Heart left ventricle (tissue), 16 donors: ENCODE results near the gene APMAP. TPM values are rescaled to one million over a fixed set of nuclear protein-coding genes. Genes with fewer than 3 reads are reported as not detected.

ENCODE experiments used
- ATAC-seq, 4 donors: fragments of 200-7000 bp; cut with Tn5 transposase; one replicate each; pipeline ENCODE4 v1.9.1; 2020 to 2022; ENCODE audit warnings: moderate library complexity in 4 of 4, mild to moderate bottlenecking in 3 of 4, moderate number of reproducible peaks in 1 of 4
- DNase-seq, 5 donors: peaks; one replicate each; pipeline ENCODE4 v3.0.0-alpha.2; 2020
- H3K27ac ChIP-seq, 12 donors: fragments of 200-600 bp; sonication (generic) in 4 of 12; one replicate each; pipeline versions ENCODE4 v1.5.0 to v1.8.0; 2016 to 2022; ENCODE audit warnings: mild to moderate bottlenecking in 2 of 12
- H3K27me3 ChIP-seq, 9 donors: fragments of 200-600 bp; sonication (generic) in 2 of 9; one replicate each; pipeline versions ENCODE4 v1.5.1 to v1.8.0; 2016 to 2022; ENCODE audit warnings: mild to moderate bottlenecking in 3 of 9
- H3K36me3 ChIP-seq, 9 donors: fragments of 200-600 bp; sonication (generic) in 2 of 9; one replicate each; pipeline versions ENCODE4 v1.5.0 to v1.8.0; 2018 to 2022; ENCODE audit warnings: mild to moderate bottlenecking in 2 of 9
- H3K4me1 ChIP-seq, 12 donors: fragments of 200-600 bp; sonication (generic) in 4 of 12; one replicate each; pipeline versions ENCODE4 v1.5.0 to v1.8.0; 2016 to 2022; ENCODE audit warnings: mild to moderate bottlenecking in 3 of 12
- H3K4me3 ChIP-seq, 12 donors: fragments of 200-600 bp; sonication (generic) in 4 of 12; one replicate each; pipeline versions ENCODE4 v1.5.0 to v1.8.0; 2017 to 2022; ENCODE audit warnings: mild to moderate bottlenecking in 9 of 12, moderate library complexity in 4 of 12
- H3K9me3 ChIP-seq, 12 donors: fragments of 200-600 bp; sonication (generic) in 4 of 12; one replicate each; pipeline versions ENCODE4 v1.5.0 to v1.8.0; 2016 to 2022; ENCODE audit warnings: mild to moderate bottlenecking in 1 of 12
- CTCF ChIP-seq, 12 donors: fragments of 200-600 bp; sonication (generic) in 4 of 12; IDR thresholded peaks; one replicate each; pipeline versions ENCODE4 v1.5.0 to v1.8.0; 2018 to 2022; ENCODE audit warnings: antibody characterized with exemption in 12 of 12, mild to moderate bottlenecking in 5 of 12
- POLR2A ChIP-seq, 2 donors: fragments of 450-650 bp; IDR thresholded peaks; one replicate each; pipeline ENCODE4 v1.6.1; 2017; ENCODE audit warnings: antibody characterized with exemption in 2 of 2, mild to moderate bottlenecking in 2 of 2, moderate library complexity in 2 of 2
- WGBS, 4 donors: extraction: QIAGEN DNeasy Blood & Tissue Kit in 2 of 4; methylation state at CpG; one replicate each; pipeline versions ENCODE4 v1.1.5 to v1.1.7; 2013 to 2018; 5-methylcytosine and 5-hydroxymethylcytosine counted together
- intact Hi-C, 10 donors: fragments of 100-400 bp; cut with DNase I; formaldehyde crosslinking; loops; one replicate each; pipeline versions ENCODE4 v1.11.1 to v1.14.2; 2022
- polyA plus RNA-seq, 2 donors: library from polyadenylated mRNA; stranded (reverse); fragments of 200-250 nt; gene quantifications; one replicate each; pipeline ENCODE4 v1.2.3, GENCODE V29; 2013
- total RNA-seq, 9 donors: library from RNA; depleted of rRNA in 2 of 9; stranded (reverse); fragments of >200 nt in 2 of 9; fragmentation: NEBNext Ultra II Directional in 3 of 9; extraction: Animal tissue kit (Norgen Biotek cat#: 25700) in 3 of 9; gene quantifications; one replicate each; pipeline versions ENCODE4 v1.1.0 to v1.2.4, GENCODE V29; 2016 to 2023
- donor health status: ischemic (EF 13 %, LVEDD 7.1; RV severe dilation, severe dysfunction).
- donor health status: healthy with polysubstance abuse.
- donor health status: DM: no; HTN: yes; CAD: no.
- donor health status: DM: no; HTN: no; CAD: no.
- donor health status: ischemic (EF 25% LVEDD 6.9; RV normal size, moderate dysfunction).
- donor health status: ischemic (EF 25% LVEDD 5.7; RV mildly dilated, moderate dysfunction).
- donor health status: healthy.
- donor health status: DM: yes; HTN: yes; CAD: no.
- donor health status: ischemic (EF 35%, LVEDD 5.7; RV mildly dilated, moderate dysfunction).
- donor health status: nonischemic (EF 11% LVEDD 7.7; RV severe dilation, severe dysfunction).
- donor health status: DM: yes; HTN: yes; CAD: no.
- donor health status: PGD.
- donor health status: ischemic (EF 29% LVEDD 5.4; RV normal size, mild dysfunction).
- donor health status: nonischemic (EF 23%, LVEDD 6.1; RV moderate dilation, normal function).

APMAP gene
- total and polyA plus RNA-seq, 11 donors: 16.2 to 61.3 (median 31.9) TPM

- DNase-seq: no peak
- H3K36me3 ChIP-seq: no peaks in the 10 kb centered on the region
- H3K9me3 ChIP-seq: peaks cover 0 to 39% (median 8%) of the 10 kb centered on the region in 12 donors
- WGBS, 4 donors: 42 to 77% (median 61%) methylated on average over 3 of the region's 3 CpGs
- intact Hi-C loops: no loop called here
- H3K4me1 ChIP-seq: no peaks in the 10 kb centered on the region
- H3K27me3 ChIP-seq: no peaks in the 10 kb centered on the region
- no peak for ATAC-seq
- TF ChIP-seq POLR2A (IDR thresholded peaks at IDR 0.05) (no peak), CTCF (IDR thresholded peaks at IDR 0.05) (no peak)
- H3K27ac ChIP-seq: no peak overlapping the region
- no peak overlapping the region for H3K4me3 ChIP-seq
Measured at GRCh38 chr20:24943731-24944130, 48.8 kb downstream of the APMAP start.

- no peaks in the 10 kb centered on the region for H3K36me3 ChIP-seq
Measured at GRCh38 chr20:24943196-24943595, 49.4 kb downstream of the APMAP start.

GRCh38 chr20:24942679-24943078, 49.9 kb downstream of the APMAP start:
- ATAC-seq (no peak), DNase-seq (no peak)
- H3K27ac ChIP-seq: no peak overlapping the region
- intact Hi-C loops: no loop called here
- no peaks in the 10 kb centered on the region for H3K4me1 ChIP-seq
- TF ChIP-seq CTCF (IDR thresholded peaks at IDR 0.05) (no peak), POLR2A (IDR thresholded peaks at IDR 0.05) (no peak)
- H3K4me3 ChIP-seq: no peak overlapping the region
- no peaks in the 10 kb centered on the region for H3K27me3 ChIP-seq
- no peaks in the 10 kb centered on the region for H3K36me3 ChIP-seq
- 70 to 95% (median 79%) methylated on average over 5 to 6 of the region's 6 CpGs for WGBS, 4 donors
- H3K9me3 ChIP-seq: peaks cover 0 to 36% (median 7%) of the 10 kb centered on the region in 12 donors

More at GRCh38 chr20:24943196-24943595, 49.4 kb downstream of the APMAP start:
- Histone ChIP-seq H3K9me3 (peaks cover 0 to 39% (median 8%) of the 10 kb centered on the region in 12 donors), H3K27me3 (no peaks in the 10 kb centered on the region), H3K27ac (no peak overlapping the region), H3K4me1 (no peaks in the 10 kb centered on the region), H3K4me3 (no peak overlapping the region)
- intact Hi-C loops: no loop called here
- no peak for ATAC-seq
- DNase-seq: no peak
- TF ChIP-seq POLR2A (IDR thresholded peaks at IDR 0.05) (no peak), CTCF (IDR thresholded peaks at IDR 0.05) (no peak)
- WGBS, 4 donors: 81 to 98% (median 90%) methylated on average over 4 of the region's 4 CpGs

GRCh38 chr20:24939036-24939435, 53.5 kb downstream of the APMAP start:
- DNase-seq: no peak
- Histone ChIP-seq H3K4me3 (no peak overlapping the region), H3K27me3 (no peaks in the 10 kb centered on the region), H3K4me1 (no peaks in the 10 kb centered on the region), H3K27ac (no peak overlapping the region), H3K9me3 (peaks cover 0 to 20% (median 0%) of the 10 kb centered on the region in 12 donors), H3K36me3 (no peaks in the 10 kb centered on the region)
- no peak for ATAC-seq
- 59 to 79% (median 71%) methylated on average over 4 of the region's 4 CpGs for WGBS, 4 donors
- TF ChIP-seq POLR2A (IDR thresholded peaks at IDR 0.05): no peak
- no peak for TF ChIP-seq CTCF (IDR thresholded peaks at IDR 0.05)
- intact Hi-C loops: no loop called here
